ENCODE results near the gene STRC.
"Not testable (repeated sequence)": the region's sequence is repeated elsewhere in the genome, so short reads cannot be mapped to it uniquely, and the experiment has no call there.

STRC gene

GRCh38 chr15:43562753-43563152 is 55.8 kb downstream of the STRC start:
- DNase-seq = not testable (repeated sequence)

GRCh38 chr15:43552986-43553385 is 65.6 kb downstream of the STRC start:
- no peak for DNase-seq

GRCh38 chr15:43552256-43552655 is 66.3 kb downstream of the STRC start:
- no peak for DNase-seq

- no peak for DNase-seq
Observed at GRCh38 chr15:43550527-43551363, 67.9 kb downstream of the STRC start.
